GM12878 (cell line): ENCODE data around the gene PIK3C3. TPM values are rescaled to one million over a fixed set of nuclear protein-coding genes. Genes with fewer than 3 reads are reported as not detected.

Source experiments
- ATAC-seq: fragments of 200-7000 bp; cut with Tn5 transposase; 3 replicates; pipeline ENCODE4 v1.9.1; 2020; ENCODE audit warnings: mild to moderate bottlenecking, moderate library complexity
- BruUV-seq: library from RNA; stranded (reverse); fragments of 400-500 nt; replicated peaks from 2 replicates; lab custom pipeline; 2021; lab: Mats Ljungman, UMichigan
- CTCF ChIA-PET: fragments of 300-600 bp; sonication (Branson Sonifier 250); formaldehyde crosslinking; extraction: SDS; loops from one replicate; lab custom pipeline; 2021; ENCODE audit warnings: inconsistent platforms; lab: Yijun Ruan, JAX
- POLR2A ChIA-PET: fragments of 350-600 bp; formaldehyde crosslinking; extraction: SDS; loops from one replicate; lab custom pipeline; 2021; ENCODE audit warnings: inconsistent platforms; lab: Charles Lee
- RAD21 ChIA-PET: fragments of 300-600 bp; sonication (Branson Sonifier 250); formaldehyde crosslinking; loops from one replicate; lab custom pipeline; 2023; ENCODE audit warnings: antibody characterized with exemption; ENCODE audit not compliant: unreplicated experiment; lab: Charles Lee
- SMC1A ChIA-PET: fragments of 300-600 bp; sonication (Branson Sonifier 250); formaldehyde crosslinking; loops from one replicate; lab custom pipeline; 2023; ENCODE audit not compliant: unreplicated experiment, uncharacterized antibody; lab: Charles Lee
- DNase-seq: peaks from one replicate; pipeline ENCODE4 v3.0.0-alpha.2; 2011; ENCODE audit warnings: low read depth, low spot score
- FAIRE-seq: peaks from 3 replicates; lab custom pipeline; 2011; peaks lifted over from hg19 to GRCh38; lab: Jason Lieb, UNC
- H2AFZ ChIP-seq: 2 replicates; pipeline ENCODE4 v1.6.0; 2011; ENCODE audit warnings: low read depth, low read length, control low read depth; ENCODE audit not compliant: control insufficient read depth
- H3K27ac ChIP-seq: 2 replicates; pipeline ENCODE4 v1.5.1; 2011; ENCODE audit warnings: control low read depth; ENCODE audit not compliant: control insufficient read depth, insufficient read depth
- H3K27me3 ChIP-seq, 2 experiments: replicated peaks in 1 of 2; 2 replicates each; pipeline versions ENCODE4 v1.6.0 to v1.6.1; 2011; ENCODE audit warnings: low read length in 1 of 2; ENCODE audit not compliant: control insufficient read depth in 2 of 2, insufficient read depth in 2 of 2
- H3K36me3 ChIP-seq, 2 experiments: 2 replicates each; pipeline ENCODE4 v1.5.1; 2011; ENCODE audit warnings: low read length in 1 of 2; ENCODE audit not compliant: control insufficient read depth in 2 of 2, insufficient read depth in 2 of 2
- H3K4me1 ChIP-seq: 2 replicates; pipeline ENCODE4 v1.6.1; 2011; ENCODE audit warnings: mild to moderate bottlenecking, low read length, moderate library complexity, mixed read lengths; ENCODE audit not compliant: control insufficient read depth, insufficient read depth
- H3K4me2 ChIP-seq: 2 replicates; pipeline ENCODE4 v1.6.0; 2011; ENCODE audit warnings: control low read depth; ENCODE audit not compliant: control insufficient read depth, insufficient read depth
- H3K4me3 ChIP-seq: fragments of 200-600 bp; sonication (generic); 2 replicates; pipeline ENCODE4 v1.5.1; 2016
- H3K79me2 ChIP-seq: 2 replicates; pipeline ENCODE4 v1.6.0; 2011; ENCODE audit warnings: low read length; ENCODE audit not compliant: control insufficient read depth, insufficient read depth
- H3K9ac ChIP-seq: 2 replicates; pipeline ENCODE4 v1.8.0; 2011; ENCODE audit warnings: low read length, control low read depth, mixed read lengths; ENCODE audit not compliant: control insufficient read depth, insufficient read depth
- H3K9me3 ChIP-seq: replicated peaks from 3 replicates; pipeline ENCODE4 v1.5.1; 2011; ENCODE audit warnings: mild to moderate bottlenecking, low read length; ENCODE audit not compliant: control insufficient read depth, insufficient read depth
- H4K20me1 ChIP-seq: 2 replicates; pipeline ENCODE4 v1.6.0; 2011; ENCODE audit not compliant: control insufficient read depth, insufficient read depth
- CBFB ChIP-seq: IDR thresholded peaks from 2 replicates; pipeline ENCODE4 v1.6.1; 2016; ENCODE audit warnings: antibody characterized with exemption, low read depth
- E4F1 ChIP-seq: fragments of 450-650 bp; IDR thresholded peaks from 2 replicates; pipeline ENCODE4 v1.6.1; 2018; ENCODE audit warnings: borderline replicate concordance, mild to moderate bottlenecking; ENCODE audit not compliant: partially characterized antibody
- EED ChIP-seq: sonication (generic); IDR thresholded peaks from 2 replicates; pipeline ENCODE4 v1.6.1; 2016; ENCODE audit warnings: antibody characterized with exemption, low read depth
- IKZF2 ChIP-seq, 2 experiments: fragments of 450-650 bp; IDR thresholded peaks; 2 replicates each; pipeline ENCODE4 v1.6.1; 2017; ENCODE audit warnings: mild to moderate bottlenecking in 2 of 2, moderate library complexity in 2 of 2
- MTA2 ChIP-seq: fragments of 450-650 bp; IDR thresholded peaks from 2 replicates; pipeline ENCODE4 v1.6.1; 2016; ENCODE audit warnings: low read depth, mild to moderate bottlenecking, moderate library complexity
- STAT3 ChIP-seq: IDR thresholded peaks from 2 replicates; pipeline ENCODE4 v1.6.1; 2011; ENCODE audit warnings: low read depth, low read length, improper control_type of control experiment
- TARDBP ChIP-seq: IDR thresholded peaks from 2 replicates; pipeline ENCODE4 v1.6.1; 2016; ENCODE audit warnings: borderline replicate concordance
- WGBS: methylation state at CpG from one replicate; pipeline ENCODE4 v1.1.6; 2016; ENCODE audit warnings: low lambda C conversion rate; ENCODE audit not compliant: insufficient replicate concordance, insufficient coverage; ENCODE audit errors: missing lambda C conversion rate; 5-methylcytosine and 5-hydroxymethylcytosine counted together
- in situ Hi-C: fragments of 300-500 bp; cut with MboI; formaldehyde crosslinking; loops from 9 replicates; pipeline ENCODE4 v1.14.3; 2018; ENCODE audit warnings: mixed read lengths
- intact Hi-C: fragments of 100-400 bp; cut with micrococcal nuclease; formaldehyde crosslinking; loops from one replicate; pipeline ENCODE4 v1.14.2; 2022; ENCODE audit not compliant: unreplicated experiment
- polyA plus RNA-seq, 11 experiments: library from polyadenylated mRNA; depleted of rRNA in 4 of 11; unstranded in 6 of 11; stranded (reverse) in 5 of 11; fragments of >200 nt; fragmentation: Nextera tagmentation in 4 of 11; fragmentation: Illumina TruSeq in 1 of 11; extraction: Ambion mirVana in 4 of 11; extraction: Trizol in 1 of 11; gene quantifications; 1 replicate in 1 of 11; 2 replicates in 10 of 11; pipeline versions ENCODE4 v1.2.1 to v1.2.3, GENCODE V29; 2011 to 2016; ENCODE audit warnings: inconsistent platforms in 2 of 11, missing spikeins in 2 of 11, low read depth in 1 of 11
- total RNA-seq, 4 experiments: library from RNA; depleted of rRNA in 3 of 4; stranded (reverse); fragments of >200 nt in 3 of 4; fragmentation: Illumina TruSeq in 1 of 4; extraction: Trizol in 1 of 4; gene quantifications; 2 replicates each; pipeline versions ENCODE4 v1.2.1 to v1.2.3, GENCODE V29; 2013 to 2021

PIK3C3 gene
- total and polyA plus RNA-seq, 10 of the 15 experiments (the other 5 are each of a cell fraction or from before 2014, with no cell fraction given) = 14.4 to 131 (median 32.4) TPM

DNA sequence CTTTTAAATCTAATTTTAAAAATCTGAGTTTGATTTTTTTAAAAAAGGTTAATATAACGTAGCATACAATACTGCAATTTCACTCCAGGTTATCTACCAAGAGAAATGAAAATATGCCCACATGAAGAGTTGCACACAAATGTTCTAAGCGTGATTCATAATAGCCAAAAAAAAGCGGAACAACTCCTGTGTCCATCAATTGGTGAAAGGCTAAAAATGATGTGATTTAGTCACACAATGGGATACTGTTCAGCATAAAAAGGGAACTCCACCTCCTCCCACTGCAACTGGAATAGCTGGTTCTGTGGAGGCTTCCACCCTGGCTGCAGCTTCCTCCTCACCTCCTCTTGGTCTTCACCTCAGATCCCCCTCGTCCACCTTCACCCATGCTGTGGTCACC is 132.8 kb downstream of the PIK3C3 start:
- Histone ChIP-seq H3K4me3 (no peak overlapping the region), H2AFZ (no peak overlapping the region), H3K36me3 (no peaks in the 10 kb centered on the region; a peak in 2 of 4 replicates), H3K4me2 (no peak overlapping the region), H4K20me1 (no peaks in the 10 kb centered on the region), H3K9ac (no peak overlapping the region), H3K4me1 (no peaks in the 10 kb centered on the region), H3K79me2 (no peaks in the 10 kb centered on the region), H3K27me3 (no peaks in the 10 kb centered on the region), H3K9me3 (no peaks in the 10 kb centered on the region), H3K27ac (no peak overlapping the region)
- DNase-seq = no peak
- no TSS peak for BruUV-seq
- SMC1A ChIA-PET = no interaction called here
- in situ Hi-C loops (no loop called here), intact Hi-C loops (no loop called here)
- ATAC-seq = no peak
- TF ChIP-seq STAT3 (no peak), E4F1 (no peak), EED (no peak), TARDBP (no peak), IKZF2 (IDR thresholded peaks at IDR 0.05) (no peak), CBFB (no peak), MTA2 (no peak)
- CTCF ChIA-PET = interaction anchor here (0.8 to 1.8 kb wide), 2 partner anchors 26 to 35 kb away, joined by 3 to 7 read pairs; no protein-coding TSS in a partner anchor
- POLR2A ChIA-PET = no interaction called here
- WGBS = 80% methylated on average over 4 of the region's 4 CpGs
- no peak for FAIRE-seq
- RAD21 ChIA-PET = no interaction called here
